Measurements from ENCODE around the gene ZNF394. TPM values are rescaled to one million over a fixed set of nuclear protein-coding genes. Genes with fewer than 3 reads are reported as not detected.

The ZNF394 gene
- polyA plus RNA-seq, 1 donor, result 9.7 TPM

DNA sequence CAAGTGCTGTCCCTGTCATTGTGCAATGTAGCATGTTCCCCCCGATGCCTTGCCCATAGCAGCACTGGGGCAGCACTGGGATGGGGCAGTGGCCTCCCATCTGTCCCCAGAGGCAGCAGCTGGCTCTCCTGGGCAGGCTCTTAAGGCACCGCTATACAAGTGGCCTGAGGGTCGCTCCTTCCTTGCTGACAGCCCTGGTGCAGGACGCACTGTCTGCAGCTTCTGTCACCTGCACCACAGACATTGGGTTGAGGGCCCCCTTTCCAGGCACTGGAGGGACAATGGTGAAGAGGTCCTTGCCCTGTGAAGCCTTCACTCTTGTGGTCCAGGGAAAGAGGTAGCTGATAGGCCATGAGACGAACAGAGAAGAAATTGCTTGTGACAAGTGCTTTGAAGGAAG is 50.8 kb downstream of the ZNF394 start:
- DNase-seq (ENCODE audit: low read depth), result no peak

- DNase-seq (ENCODE audit: low read depth), result no peak
These were observed 51.2 kb downstream of the ZNF394 start for GRCh38 chr7:99448855-99449254.

DNA sequence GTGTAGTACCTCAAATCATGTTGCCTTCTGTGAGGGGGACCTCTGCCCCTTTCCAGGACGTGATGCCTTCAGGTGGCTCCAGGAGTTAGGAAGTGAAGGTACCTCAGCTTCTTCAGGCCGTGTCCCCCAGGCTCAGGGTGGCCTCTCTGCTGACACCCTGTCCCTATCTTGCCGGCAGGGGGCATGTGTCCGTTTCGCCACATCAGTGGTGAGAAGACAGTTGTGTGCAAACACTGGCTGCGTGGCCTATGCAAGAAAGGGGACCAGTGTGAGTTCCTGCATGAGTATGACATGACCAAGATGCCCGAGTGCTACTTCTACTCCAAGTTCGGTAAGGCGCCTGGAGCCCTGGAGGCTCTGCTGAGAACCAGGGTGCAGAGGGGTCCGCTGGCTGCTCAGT is 52.1 kb downstream of the ZNF394 start:
- DNase-seq (ENCODE audit: low read depth), result no peak

GRCh38 chr7:99446096-99446495 is 54.0 kb downstream of the ZNF394 start:
- DNase-seq (ENCODE audit: low read depth), result no peak

Other genes starting within 250 kb of the ZNF394 start
- 0.18 TPM for gene MYH16, start 227.4 kb downstream of the ZNF394 start, polyA plus RNA-seq (ENCODE audit: insufficient read length)
- gene ARPC1A, start 174.4 kb downstream of the ZNF394 start, polyA plus RNA-seq (ENCODE audit: insufficient read length), result 55.8 TPM
- gene ARPC1B, start 125.6 kb downstream of the ZNF394 start, polyA plus RNA-seq (ENCODE audit: insufficient read length), result 35.0 TPM
- gene PDAP1, start 91.7 kb downstream of the ZNF394 start, polyA plus RNA-seq (ENCODE audit: insufficient read length), result 109 TPM
- 68.8 TPM for gene BUD31, start 91.3 kb downstream of the ZNF394 start, polyA plus RNA-seq (ENCODE audit: insufficient read length)
- 3.7 TPM for gene PTCD1, start 61.5 kb downstream of the ZNF394 start, polyA plus RNA-seq (ENCODE audit: insufficient read length)
- 38.6 TPM for gene CPSF4, start 61.3 kb downstream of the ZNF394 start, polyA plus RNA-seq (ENCODE audit: insufficient read length)
- 366 TPM for gene ATP5MF, start 34.1 kb downstream of the ZNF394 start, polyA plus RNA-seq (ENCODE audit: insufficient read length)
- gene ZNF789, start 27.4 kb downstream of the ZNF394 start, polyA plus RNA-seq (ENCODE audit: insufficient read length), result 37.8 TPM
- 9.4 TPM for gene ZKSCAN5, start 4.4 kb upstream of the ZNF394 start, polyA plus RNA-seq (ENCODE audit: insufficient read length)
- gene FAM200A, start 51.8 kb upstream of the ZNF394 start, polyA plus RNA-seq (ENCODE audit: insufficient read length), result 8.6 TPM
- gene ZNF655, start 58.4 kb upstream of the ZNF394 start, polyA plus RNA-seq (ENCODE audit: insufficient read length), result 46.1 TPM
- gene TMEM225B, start 98.0 kb upstream of the ZNF394 start, polyA plus RNA-seq (ENCODE audit: insufficient read length), result 0.77 TPM
- 8.8 TPM for gene ZSCAN25, start 116.7 kb upstream of the ZNF394 start, polyA plus RNA-seq (ENCODE audit: insufficient read length)
- gene CYP3A5, start 179.7 kb upstream of the ZNF394 start, polyA plus RNA-seq (ENCODE audit: insufficient read length), result 0.71 TPM
- gene CYP3A7, start 234.9 kb upstream of the ZNF394 start, polyA plus RNA-seq (ENCODE audit: insufficient read length), result 0.24 TPM

Measured in forelimb muscle (tissue), 1 donor.